Endothelial cell of umbilical vein (primary cell): Measurements from ENCODE around the gene ETFA. TPM values are rescaled to one million over a fixed set of nuclear protein-coding genes. Genes with fewer than 3 reads are reported as not detected.

Experiments
- BruUV-seq: library from RNA; stranded (reverse); fragments of 400-500 nt; replicated peaks from 2 replicates; lab custom pipeline; 2021; lab: Mats Ljungman, UMichigan
- CTCF ChIA-PET: fragments of 300-600, 350-600 bp; sonication (Branson Sonifier 250); formaldehyde crosslinking; loops from one replicate; lab custom pipeline; 2021; ENCODE audit warnings: antibody characterized with exemption, inconsistent platforms; lab: Charles Lee
- POLR2A ChIA-PET: fragments of 300-600, 350-600 bp; sonication (Branson Sonifier 250); formaldehyde crosslinking; loops from one replicate; lab custom pipeline; 2021; ENCODE audit warnings: antibody characterized with exemption, inconsistent platforms; lab: Charles Lee
- DNase-seq: peaks from one replicate; pipeline ENCODE4 v3.0.0-alpha.2; 2011; ENCODE audit warnings: low read depth, low spot score
- FAIRE-seq: peaks from 2 replicates; lab custom pipeline; 2011; peaks lifted over from hg19 to GRCh38; lab: Jason Lieb, UNC
- H2AFZ ChIP-seq: 2 replicates; pipeline ENCODE4 v1.6.0; 2012; ENCODE audit warnings: low read depth, low read length, control low read depth, inconsistent platforms
- H3K27ac ChIP-seq: 2 replicates; pipeline ENCODE4 v1.5.1; 2011; ENCODE audit warnings: low read depth, mild to moderate bottlenecking, control low read depth, low read length, moderate library complexity; ENCODE audit not compliant: insufficient read depth
- H3K27me3 ChIP-seq, 2 experiments: 2 replicates each; pipeline versions ENCODE4 v1.6.0 to v1.6.1; 2011; ENCODE audit warnings: low read length in 2 of 2, mixed read lengths in 1 of 2; ENCODE audit not compliant: control insufficient read depth in 2 of 2, insufficient read depth in 2 of 2
- H3K36me3 ChIP-seq, 2 experiments: 2 replicates in 1 of 2; 3 replicates in 1 of 2; pipeline ENCODE4 v1.5.1; 2011; ENCODE audit warnings: low read length in 2 of 2, mild to moderate bottlenecking in 1 of 2, moderate library complexity in 1 of 2; ENCODE audit not compliant: control insufficient read depth in 2 of 2, insufficient read depth in 2 of 2; ENCODE audit errors: extremely low read depth in 1 of 2
- H3K4me1 ChIP-seq: 3 replicates; pipeline ENCODE4 v1.5.1; 2011; ENCODE audit warnings: mild to moderate bottlenecking, low read length; ENCODE audit not compliant: control insufficient read depth, insufficient read depth; ENCODE audit errors: extremely low read depth
- H3K4me2 ChIP-seq: 2 replicates; pipeline ENCODE4 v1.6.1; 2011; ENCODE audit warnings: low read length, control low read depth, mixed read lengths; ENCODE audit not compliant: insufficient read depth
- H3K4me3 ChIP-seq, 3 experiments: fragments of 200-600 bp in 1 of 3; sonication (generic), shearing (Covaris generic) in 1 of 3; replicated peaks in 1 of 3; 2 replicates each; pipeline ENCODE4 v1.5.1; 2011 to 2016; ENCODE audit warnings: control low read depth in 3 of 3, low read length in 3 of 3, mild to moderate bottlenecking in 2 of 3, inconsistent platforms in 1 of 3, low read depth in 1 of 3, moderate library complexity in 1 of 3; ENCODE audit not compliant: insufficient read depth in 1 of 3
- H3K79me2 ChIP-seq: 2 replicates; pipeline ENCODE4 v1.6.0; 2012; ENCODE audit warnings: low read length, inconsistent platforms; ENCODE audit not compliant: control insufficient read depth, insufficient read depth
- H3K9ac ChIP-seq: replicated peaks from 2 replicates; pipeline ENCODE3; 2011; ENCODE audit warnings: low read length, control low read depth; ENCODE audit not compliant: insufficient read depth; ENCODE audit errors: extremely low read depth
- H3K9me1 ChIP-seq: replicated peaks from 3 replicates; pipeline ENCODE4 v1.6.0; 2011; ENCODE audit warnings: mild to moderate bottlenecking, low read length; ENCODE audit not compliant: control insufficient read depth, insufficient read depth; ENCODE audit errors: extremely low read depth
- H3K9me3 ChIP-seq: replicated peaks from 2 replicates; pipeline ENCODE4 v1.5.1; 2012; ENCODE audit warnings: low read length, inconsistent platforms; ENCODE audit not compliant: control insufficient read depth, insufficient read depth
- H4K20me1 ChIP-seq: replicated peaks from 2 replicates; pipeline ENCODE3; 2011; ENCODE audit warnings: mild to moderate bottlenecking, low read length; ENCODE audit not compliant: control insufficient read depth, insufficient read depth; ENCODE audit errors: extremely low read depth
- EZH2 ChIP-seq: IDR thresholded peaks from 2 replicates; pipeline ENCODE4 v1.6.1; 2012; ENCODE audit warnings: borderline replicate concordance, low read depth, mild to moderate bottlenecking, moderate library complexity, low read length, inconsistent platforms; ENCODE audit not compliant: severe bottlenecking
- FOS ChIP-seq: IDR thresholded peaks from 2 replicates; pipeline ENCODE4 v1.6.1; 2011; ENCODE audit warnings: mild to moderate bottlenecking, low read length, moderate library complexity, borderline replicate concordance; ENCODE audit not compliant: insufficient read depth
- GATA2 ChIP-seq: IDR thresholded peaks from 2 replicates; pipeline ENCODE4 v1.7.0; 2011; ENCODE audit warnings: low read depth, mild to moderate bottlenecking, moderate library complexity, mixed read lengths, low read length; ENCODE audit not compliant: insufficient read length, insufficient read depth
- JUN ChIP-seq: IDR thresholded peaks from 2 replicates; pipeline ENCODE4 v1.6.1; 2011; ENCODE audit warnings: borderline replicate concordance, low read depth; ENCODE audit not compliant: insufficient read length, insufficient read depth
- MYC ChIP-seq: IDR thresholded peaks from one replicate; pipeline ENCODE4 v1.6.1; 2011; ENCODE audit warnings: mild to moderate bottlenecking, low read depth, low read length
- POLR2A ChIP-seq: IDR thresholded peaks from 2 replicates; pipeline ENCODE4 v1.6.1; 2012; ENCODE audit warnings: low read depth, mild to moderate bottlenecking, control low read depth, low read length
- POLR2AphosphoS5 ChIP-seq: IDR thresholded peaks from 2 replicates; pipeline ENCODE4 v1.6.1; 2012; ENCODE audit warnings: low read depth, mild to moderate bottlenecking, control low read depth, low read length, moderate library complexity; ENCODE audit not compliant: insufficient read depth
- dilution Hi-C: fragments of 300-500 bp; cut with MboI; formaldehyde crosslinking; loops from one replicate; pipeline ENCODE4 v1.15.0; 2019; ENCODE audit warnings: low sequenced_read_pairs; ENCODE audit not compliant: extremely low pct_ligation_motif_present
- intact Hi-C: fragments of 100-400 bp; cut with micrococcal nuclease; formaldehyde crosslinking; loops from one replicate; pipeline ENCODE4 v1.10.0; 2022
- polyA plus RNA-seq, 4 experiments: library from polyadenylated mRNA; depleted of rRNA in 3 of 4; stranded (reverse) in 3 of 4; unstranded in 1 of 4; fragments of >200 nt; gene quantifications; 2 replicates each; pipeline versions ENCODE4 v1.2.1 to v1.2.3, GENCODE V29; 2011 to 2012; ENCODE audit warnings: missing spikeins in 1 of 4
- total RNA-seq: library from RNA; stranded (reverse); gene quantifications from 2 replicates; pipeline ENCODE4 v1.2.3, GENCODE V29; 2021
- TF ChIP-seq, protein P1 (sequence below), 2 donors: IDR thresholded peaks; 1 replicate in 1 of 2; 2 replicates in 1 of 2; pipeline ENCODE4 v1.5.1; 2011; ENCODE audit warnings: low read length in 2 of 2, mild to moderate bottlenecking in 2 of 2, moderate library complexity in 2 of 2, control low read depth in 1 of 2, inconsistent platforms in 1 of 2, low read depth in 1 of 2; ENCODE audit not compliant: insufficient read depth in 1 of 2; ENCODE audit errors: extremely low read depth in 1 of 2
- TF ChIP-seq, protein P2 (sequence below): IDR thresholded peaks from 2 replicates; pipeline ENCODE4 v1.6.1; 2011; ENCODE audit not compliant: insufficient read depth, insufficient read length

ETFA gene
- total and polyA plus RNA-seq, 2 donors (not counting 3 experiments of a cell fraction or from before 2014, with no cell fraction given): 102 to 116 TPM

DNA sequence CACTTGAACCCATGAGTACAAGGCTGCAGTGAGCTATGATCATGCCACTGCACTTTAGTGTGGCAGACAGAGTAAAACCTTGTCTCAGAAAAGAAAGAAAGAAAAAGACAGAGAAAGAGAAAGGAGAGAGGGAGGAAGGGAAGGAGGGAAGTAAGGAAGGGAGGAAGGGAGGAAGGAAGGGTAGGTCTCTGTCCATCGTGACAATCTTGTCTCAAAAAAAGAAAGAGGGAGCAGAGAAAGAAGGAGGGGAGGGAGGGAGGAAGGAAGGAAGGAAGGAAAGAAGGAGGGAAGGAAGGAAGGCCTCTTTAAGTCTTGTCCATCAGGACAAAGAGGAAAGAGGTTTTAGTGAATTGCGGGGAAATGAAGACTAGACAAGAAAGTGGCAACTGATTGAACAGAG is 122.2 kb downstream of the ETFA start:
- H3K9ac ChIP-seq: no peak overlapping the region
- DNase-seq (no peak), FAIRE-seq (no peak)
- TF ChIP-seq EZH2 (no peak), JUN (no peak), POLR2A (no peak), FOS (no peak), MYC (no peak), GATA2 (no peak), POLR2AphosphoS5 (no peak)
- TF ChIP-seq, protein P1, sequence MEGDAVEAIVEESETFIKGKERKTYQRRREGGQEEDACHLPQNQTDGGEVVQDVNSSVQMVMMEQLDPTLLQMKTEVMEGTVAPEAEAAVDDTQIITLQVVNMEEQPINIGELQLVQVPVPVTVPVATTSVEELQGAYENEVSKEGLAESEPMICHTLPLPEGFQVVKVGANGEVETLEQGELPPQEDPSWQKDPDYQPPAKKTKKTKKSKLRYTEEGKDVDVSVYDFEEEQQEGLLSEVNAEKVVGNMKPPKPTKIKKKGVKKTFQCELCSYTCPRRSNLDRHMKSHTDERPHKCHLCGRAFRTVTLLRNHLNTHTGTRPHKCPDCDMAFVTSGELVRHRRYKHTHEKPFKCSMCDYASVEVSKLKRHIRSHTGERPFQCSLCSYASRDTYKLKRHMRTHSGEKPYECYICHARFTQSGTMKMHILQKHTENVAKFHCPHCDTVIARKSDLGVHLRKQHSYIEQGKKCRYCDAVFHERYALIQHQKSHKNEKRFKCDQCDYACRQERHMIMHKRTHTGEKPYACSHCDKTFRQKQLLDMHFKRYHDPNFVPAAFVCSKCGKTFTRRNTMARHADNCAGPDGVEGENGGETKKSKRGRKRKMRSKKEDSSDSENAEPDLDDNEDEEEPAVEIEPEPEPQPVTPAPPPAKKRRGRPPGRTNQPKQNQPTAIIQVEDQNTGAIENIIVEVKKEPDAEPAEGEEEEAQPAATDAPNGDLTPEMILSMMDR (IDR thresholded peaks at IDR 0.05; ENCODE audit: extremely low read depth in 1 of 2, insufficient read depth in 1 of 2, low read depth in 1 of 2, low read length in 2 of 2): no peak
- TF ChIP-seq, protein P2, sequence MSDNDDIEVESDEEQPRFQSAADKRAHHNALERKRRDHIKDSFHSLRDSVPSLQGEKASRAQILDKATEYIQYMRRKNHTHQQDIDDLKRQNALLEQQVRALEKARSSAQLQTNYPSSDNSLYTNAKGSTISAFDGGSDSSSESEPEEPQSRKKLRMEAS: no peak
- no peak overlapping the region for H2AFZ ChIP-seq
- POLR2A ChIA-PET: no interaction called here
- H3K4me2 ChIP-seq: no peak overlapping the region
- no peaks in the 10 kb centered on the region for H3K79me2 ChIP-seq
- no peak overlapping the region for H3K4me3 ChIP-seq
- CTCF ChIA-PET: interaction anchor here (1.2 to 4.9 kb wide), 3 partner anchors 24 to 141 kb away, joined by 3 to 54 read pairs (median 3); no protein-coding TSS in a partner anchor
- no peaks in the 10 kb centered on the region for H3K9me1 ChIP-seq
- no peaks in the 10 kb centered on the region for H4K20me1 ChIP-seq
- H3K27ac ChIP-seq: no peak overlapping the region
- no peaks in the 10 kb centered on the region for H3K9me3 ChIP-seq
- dilution Hi-C loops (no loop called here), intact Hi-C loops (no loop called here)
- peaks cover 0 to 2% of the 10 kb centered on the region in 2 experiments for H3K27me3 ChIP-seq
- no peaks in the 10 kb centered on the region for H3K36me3 ChIP-seq
- BruUV-seq: no TSS peak
- peaks cover 5% of the 10 kb centered on the region for H3K4me1 ChIP-seq
